Panc1 (cell line): Measurements from ENCODE around the gene COG8.

Source experiments
- CTCF ChIP-seq: fragments of 450-650 bp; IDR thresholded peaks from 2 replicates; pipeline ENCODE4 v1.5.1; 2017; ENCODE audit warnings: mild to moderate bottlenecking
- POLR2AphosphoS5 ChIP-seq: IDR thresholded peaks from 2 replicates; pipeline ENCODE4 v1.6.1; 2012; ENCODE audit warnings: mild to moderate bottlenecking, low read depth, low read length, moderate library complexity
- REST ChIP-seq, 2 experiments: IDR thresholded peaks; 2 replicates each; pipeline ENCODE4 v1.6.1; 2011 to 2012; ENCODE audit warnings: low read depth in 2 of 2, control low read depth in 1 of 2, low read length in 1 of 2, mild to moderate bottlenecking in 1 of 2, moderate library complexity in 1 of 2; ENCODE audit not compliant: insufficient read depth in 1 of 2
- SIN3A ChIP-seq: IDR thresholded peaks from 2 replicates; pipeline ENCODE4 v1.6.1; 2012; ENCODE audit warnings: low read depth, mild to moderate bottlenecking, low read length, moderate library complexity, borderline replicate concordance; ENCODE audit not compliant: insufficient read depth
- TCF7L2 ChIP-seq: IDR thresholded peaks from 2 replicates; pipeline ENCODE4 v1.6.1; 2011; ENCODE audit warnings: mild to moderate bottlenecking, low read depth, low read length, inconsistent platforms

GRCh38 chr16:69315486-69316311, 23.7 kb downstream of the COG8 start:
- TF ChIP-seq SIN3A (no peak), CTCF (no peak), REST (IDR thresholded peaks at IDR 0.05; ENCODE audit: insufficient read depth in 1 of 2, low read depth in 2 of 2, low read length in 1 of 2) (no peak), POLR2AphosphoS5 (no peak), TCF7L2 (no peak)
